A549 (cell line): Measurements from ENCODE around the gene ARPC1B. TPM values are rescaled to one million over a fixed set of nuclear protein-coding genes. Genes with fewer than 3 reads are reported as not detected.

Source experiments
- ATAC-seq, 2 experiments: fragments of 200-7000 bp in 1 of 2; fragments of >200 bp in 1 of 2; cut with Nextera tagmentation in 1 of 2; cut with Tn5 transposase in 1 of 2; 3 replicates each; pipeline versions ENCODE4 v1.8.0 to v1.9.1; 2018 to 2020; ENCODE audit warnings: mild to moderate bottlenecking in 1 of 2, moderate library complexity in 1 of 2
- CTCF ChIA-PET: fragments of 300-600 bp; sonication (Branson Sonifier 250); formaldehyde crosslinking; extraction: SDS; loops from one replicate; lab custom pipeline; 2021; ENCODE audit warnings: antibody characterized with exemption, inconsistent platforms; lab: Yijun Ruan, JAX
- POLR2A ChIA-PET: fragments of 350-600 bp; formaldehyde crosslinking; extraction: SDS; loops from one replicate; lab custom pipeline; 2021; ENCODE audit warnings: antibody characterized with exemption, inconsistent platforms; lab: Yijun Ruan, JAX
- DNase-seq, 2 experiments: peaks; one replicate each; pipeline versions ENCODE4 v3.0.0 to v3.0.0-alpha.2; 2011 to 2016; ENCODE audit warnings: low read depth in 1 of 2, low spot score in 1 of 2
- FAIRE-seq: peaks from 2 replicates; lab custom pipeline; 2011; peaks lifted over from hg19 to GRCh38; lab: Jason Lieb, UNC
- H3K27ac ChIP-seq, 2 experiments: fragments of >200 bp; sonication (Bioruptor Twin); formaldehyde crosslinking; 3 replicates each; pipeline ENCODE4 v1.5.1; 2016 to 2017
- H3K4me1 ChIP-seq: fragments of >200 bp; sonication (Bioruptor Twin); formaldehyde crosslinking; 3 replicates; pipeline ENCODE4 v1.6.1; 2016
- H3K4me2 ChIP-seq: fragments of >200 bp; sonication (Bioruptor Twin); formaldehyde crosslinking; 3 replicates; pipeline ENCODE4 v1.6.1; 2016
- H3K4me3 ChIP-seq: fragments of >200 bp; sonication (Bioruptor Twin); formaldehyde crosslinking; 3 replicates; pipeline ENCODE4 v1.5.1; 2016
- H3K9me3 ChIP-seq: fragments of >200 bp; sonication (Bioruptor Twin); formaldehyde crosslinking; 3 replicates; pipeline ENCODE4 v1.6.1; 2016
- ATOH8 ChIP-seq: fragments of 250-450 bp; sonication (Bioruptor Pico); IDR thresholded peaks from 2 replicates; pipeline ENCODE4 v1.5.0; 2020; ENCODE audit warnings: low read depth, mild to moderate bottlenecking, moderate library complexity
- CBX8 ChIP-seq: fragments of 200-600 bp; sonication (generic); IDR thresholded peaks from 2 replicates; pipeline ENCODE4 v1.6.1; 2016
- CEBPB ChIP-seq, 2 experiments: fragments of >200 bp in 1 of 2; sonication (Bioruptor Twin) in 1 of 2; formaldehyde crosslinking in 1 of 2; IDR thresholded peaks; 2 replicates each; pipeline ENCODE4 v1.6.1; 2012 to 2016
- CHD2 ChIP-seq: fragments of 150-350 bp; IDR thresholded peaks from 2 replicates; pipeline ENCODE4 v1.6.1; 2014; ENCODE audit warnings: low read length; ENCODE audit not compliant: partially characterized antibody
- CHD4 ChIP-seq: fragments of 200-600 bp; sonication (generic); IDR thresholded peaks from 2 replicates; pipeline ENCODE4 v1.6.1; 2016; ENCODE audit warnings: antibody characterized with exemption, mild to moderate bottlenecking, borderline replicate concordance
- CTCF ChIP-seq: fragments of >200 bp; sonication (Bioruptor Twin); formaldehyde crosslinking; IDR thresholded peaks from 3 replicates; pipeline ENCODE4 v1.5.1; 2016
- E2F6 ChIP-seq: IDR thresholded peaks from 2 replicates; pipeline ENCODE4 v1.6.1; 2012; ENCODE audit warnings: low read depth, borderline replicate concordance
- HEYL ChIP-seq: fragments of 250-450 bp; sonication (Bioruptor Pico); IDR thresholded peaks from 2 replicates; pipeline ENCODE4 v1.8.0; 2021; ENCODE audit warnings: mild to moderate bottlenecking, moderate library complexity
- KDM5A ChIP-seq: fragments of 200-600 bp; sonication (generic); IDR thresholded peaks from 2 replicates; pipeline ENCODE4 v1.6.1; 2016; ENCODE audit warnings: antibody characterized with exemption, mild to moderate bottlenecking
- MAFK ChIP-seq: fragments of 450-650 bp; IDR thresholded peaks from 2 replicates; pipeline ENCODE4 v1.6.1; 2014; ENCODE audit not compliant: partially characterized antibody
- POLR2A ChIP-seq: IDR thresholded peaks from 2 replicates; pipeline ENCODE4 v1.6.1; 2012; ENCODE audit warnings: mild to moderate bottlenecking, low read length
- RAD21 ChIP-seq, 2 experiments: fragments of >200 bp in 1 of 2; sonication (Bioruptor Twin) in 1 of 2; formaldehyde crosslinking in 1 of 2; IDR thresholded peaks in 1 of 2; conservative IDR thresholded peaks in 1 of 2; 2 replicates in 1 of 2; 3 replicates in 1 of 2; pipeline ENCODE4 v1.6.1; 2012 to 2018; ENCODE audit warnings: inconsistent platforms in 1 of 2
- REST ChIP-seq: fragments of 200-600 bp; sonication (generic); IDR thresholded peaks from 2 replicates; pipeline ENCODE4 v1.6.1; 2016; ENCODE audit warnings: antibody characterized with exemption, mild to moderate bottlenecking, moderate library complexity
- SREBF2 ChIP-seq: fragments of 450-650 bp; IDR thresholded peaks from 2 replicates; pipeline ENCODE4 v1.6.1; 2014; ENCODE audit warnings: mild to moderate bottlenecking, moderate library complexity
- TP53 ChIP-seq: fragments of 250-450 bp; sonication (Bioruptor Pico); IDR thresholded peaks from 2 replicates; pipeline ENCODE4 v1.5.0; 2021; ENCODE audit warnings: mild to moderate bottlenecking, moderate library complexity
- USF2 ChIP-seq: fragments of 450-650 bp; IDR thresholded peaks from 2 replicates; pipeline ENCODE4 v1.6.1; 2014; ENCODE audit warnings: antibody characterized with exemption
- WGBS: methylation state at CpG from one replicate; pipeline ENCODE4 v1.1.6; 2017; ENCODE audit errors: missing lambda C conversion rate; 5-methylcytosine and 5-hydroxymethylcytosine counted together
- polyA plus RNA-seq, 4 experiments: library from polyadenylated mRNA; depleted of rRNA in 3 of 4; stranded (reverse); fragments of >200 nt; fragmentation: RNase III in 1 of 4; extraction: RNeasy Plus Mini Kit Qiagen cat#74134 plus additional on column Dnase treatment in 1 of 4; gene quantifications; 2 replicates in 3 of 4; 3 replicates in 1 of 4; pipeline ENCODE4 v1.2.3, GENCODE V29; 2011 to 2017
- TF ChIP-seq, protein P1 (sequence below): IDR thresholded peaks from 2 replicates; pipeline ENCODE4 v1.6.1; 2012

Gene ARPC1B
- polyA plus RNA-seq, 2 of the 4 experiments (the other 2 are of a cell fraction), result 197 to 294 TPM

- no peak overlapping the region for H3K27ac ChIP-seq
- H3K4me2 ChIP-seq, result no peak overlapping the region
- 93% methylated on average over 15 of the region's 24 CpGs for WGBS
- no peak for ATAC-seq
- TF ChIP-seq CBX8 (no peak), CHD4 (no peak), HEYL (CRISPR knock-in tag) (no peak), ATOH8 (CRISPR knock-in tag) (no peak), E2F6 (no peak), REST (no peak), CHD2 (no peak), SREBF2 (no peak), MAFK (no peak), USF2 (no peak), RAD21 (conservative IDR thresholded peaks at IDR 0.05 in 1 of 2, IDR thresholded peaks at IDR 0.05 in 1 of 2) (no peak), POLR2A (no peak), CEBPB (IDR thresholded peaks at IDR 0.05) (no peak), TP53 (no peak), CTCF (no peak), KDM5A (no peak)
- TF ChIP-seq, protein P1, sequence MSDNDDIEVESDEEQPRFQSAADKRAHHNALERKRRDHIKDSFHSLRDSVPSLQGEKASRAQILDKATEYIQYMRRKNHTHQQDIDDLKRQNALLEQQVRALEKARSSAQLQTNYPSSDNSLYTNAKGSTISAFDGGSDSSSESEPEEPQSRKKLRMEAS, result no peak
- FAIRE-seq, result no peak
- ChIA-PET CTCF (interaction anchor here (0.5 to 3.3 kb wide), 4 partner anchors 8 to 91 kb away, joined by 3 to 21 read pairs (median 6); no protein-coding TSS in a partner anchor), POLR2A (interaction anchor here (0.6 kb wide), 1 partner anchor 92 kb away, joined by 3 read pairs; no protein-coding TSS in a partner anchor)
- no peaks in the 10 kb centered on the region for H3K9me3 ChIP-seq
- no peaks in the 10 kb centered on the region for H3K4me1 ChIP-seq
- no peak overlapping the region for H3K4me3 ChIP-seq
- DNase-seq, result no peak
Observed at GRCh38 chr7:99424932-99425730, 50.6 kb downstream of the ARPC1B start.
